KMS-11 (cell line): ENCODE data around the gene SAC3D1.
A peak's percentile ranks its signal among the peaks of the same experiment; 100 is the strongest.
"Not testable (repeated sequence)": the region's sequence is repeated elsewhere in the genome, so short reads cannot be mapped to it uniquely, and the experiment has no call there.

Experiments
- H2AFZ ChIP-seq: fragments of 200-600 bp; sonication (generic); 2 replicates; pipeline ENCODE4 v1.6.1; 2016; ENCODE audit warnings: antibody characterized with exemption, mixed run types, low read depth
- H3K27ac ChIP-seq: fragments of 200-600 bp; sonication (generic); 2 replicates; pipeline ENCODE4 v1.6.1; 2016; ENCODE audit warnings: mild to moderate bottlenecking, mixed run types
- H3K27me3 ChIP-seq: fragments of 200-600 bp; sonication (generic); 2 replicates; pipeline ENCODE4 v1.6.1; 2017; ENCODE audit warnings: mild to moderate bottlenecking, low read depth, mixed run types, moderate library complexity; ENCODE audit not compliant: insufficient read depth
- H3K36me3 ChIP-seq: fragments of 200-600 bp; sonication (generic); 2 replicates; pipeline ENCODE4 v1.6.1; 2017; ENCODE audit warnings: mild to moderate bottlenecking, mixed run types; ENCODE audit not compliant: insufficient read depth
- H3K4me1 ChIP-seq: fragments of 200-600 bp; sonication (generic); 2 replicates; pipeline ENCODE4 v1.6.1; 2016; ENCODE audit warnings: mild to moderate bottlenecking, low read depth, mixed run types; ENCODE audit not compliant: poor library complexity, severe bottlenecking
- H3K4me2 ChIP-seq: fragments of 200-600 bp; sonication (generic); 2 replicates; pipeline ENCODE4 v1.7.0; 2016; ENCODE audit warnings: mild to moderate bottlenecking, mixed run types
- H3K4me3 ChIP-seq: fragments of 200-600 bp; sonication (generic); IDR thresholded peaks from 2 replicates; pipeline ENCODE4 v1.6.1; 2017; ENCODE audit warnings: low read depth, low read length, mixed read lengths; ENCODE audit not compliant: insufficient read depth
- H3K79me2 ChIP-seq: fragments of 200-600 bp; sonication (generic); 2 replicates; pipeline ENCODE4 v1.6.1; 2016; ENCODE audit warnings: low read depth, mixed run types; ENCODE audit not compliant: insufficient read depth
- H3K9ac ChIP-seq: fragments of 200-600 bp; sonication (generic); 2 replicates; pipeline ENCODE4 v1.6.1; 2016; ENCODE audit warnings: mild to moderate bottlenecking, mixed run types
- H4K20me1 ChIP-seq: fragments of 200-600 bp; sonication (generic); 2 replicates; pipeline ENCODE4 v1.6.1; 2016; ENCODE audit warnings: mild to moderate bottlenecking, mixed run types; ENCODE audit not compliant: insufficient read depth
- TF ChIP-seq, protein P1 (sequence below): fragments of 200-600 bp; sonication (generic); conservative IDR thresholded peaks from 2 replicates; pipeline ENCODE4 v1.6.1; 2017; ENCODE audit warnings: low read depth, mild to moderate bottlenecking, antibody characterized with exemption, low read length, moderate library complexity, mixed read lengths

The SAC3D1 gene

DNA sequence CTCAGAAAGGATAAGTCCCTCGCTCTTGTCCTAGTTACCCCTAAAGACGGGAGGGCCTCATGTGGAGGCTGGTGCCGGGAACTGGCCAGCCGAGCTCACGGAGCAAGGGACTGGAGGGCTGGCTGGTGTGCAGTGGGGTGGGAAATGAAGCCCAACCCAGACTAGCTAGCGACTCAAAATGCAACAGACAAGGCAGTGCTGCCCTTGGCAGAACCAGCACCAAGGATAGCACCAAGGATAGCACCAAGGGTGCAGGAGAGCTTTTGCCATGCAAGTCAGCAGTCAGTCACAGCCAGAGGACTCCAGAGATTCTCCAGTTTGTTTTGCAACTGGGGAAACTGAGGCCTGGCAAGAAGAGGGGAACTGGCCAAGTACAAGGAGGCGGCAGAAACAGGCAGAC, 37.7 kb upstream of the SAC3D1 start:
- no peak overlapping the region for H3K27ac ChIP-seq
- H4K20me1 ChIP-seq, result no peaks in the 10 kb centered on the region
- H3K4me2 ChIP-seq, result no peak overlapping the region
- no peaks in the 10 kb centered on the region for H3K79me2 ChIP-seq
- H3K36me3 ChIP-seq, result no peaks in the 10 kb centered on the region
- no peak overlapping the region for H3K4me3 ChIP-seq
- H3K27me3 ChIP-seq, result peaks cover 3% of the 10 kb centered on the region; the same call in 1 of the 2 replicates
- no peak overlapping the region for H2AFZ ChIP-seq
- H3K4me1 ChIP-seq, result no peaks in the 10 kb centered on the region
- TF ChIP-seq, protein P1, sequence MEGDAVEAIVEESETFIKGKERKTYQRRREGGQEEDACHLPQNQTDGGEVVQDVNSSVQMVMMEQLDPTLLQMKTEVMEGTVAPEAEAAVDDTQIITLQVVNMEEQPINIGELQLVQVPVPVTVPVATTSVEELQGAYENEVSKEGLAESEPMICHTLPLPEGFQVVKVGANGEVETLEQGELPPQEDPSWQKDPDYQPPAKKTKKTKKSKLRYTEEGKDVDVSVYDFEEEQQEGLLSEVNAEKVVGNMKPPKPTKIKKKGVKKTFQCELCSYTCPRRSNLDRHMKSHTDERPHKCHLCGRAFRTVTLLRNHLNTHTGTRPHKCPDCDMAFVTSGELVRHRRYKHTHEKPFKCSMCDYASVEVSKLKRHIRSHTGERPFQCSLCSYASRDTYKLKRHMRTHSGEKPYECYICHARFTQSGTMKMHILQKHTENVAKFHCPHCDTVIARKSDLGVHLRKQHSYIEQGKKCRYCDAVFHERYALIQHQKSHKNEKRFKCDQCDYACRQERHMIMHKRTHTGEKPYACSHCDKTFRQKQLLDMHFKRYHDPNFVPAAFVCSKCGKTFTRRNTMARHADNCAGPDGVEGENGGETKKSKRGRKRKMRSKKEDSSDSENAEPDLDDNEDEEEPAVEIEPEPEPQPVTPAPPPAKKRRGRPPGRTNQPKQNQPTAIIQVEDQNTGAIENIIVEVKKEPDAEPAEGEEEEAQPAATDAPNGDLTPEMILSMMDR, result no peak
- H3K9ac ChIP-seq, result no peak overlapping the region

DNA sequence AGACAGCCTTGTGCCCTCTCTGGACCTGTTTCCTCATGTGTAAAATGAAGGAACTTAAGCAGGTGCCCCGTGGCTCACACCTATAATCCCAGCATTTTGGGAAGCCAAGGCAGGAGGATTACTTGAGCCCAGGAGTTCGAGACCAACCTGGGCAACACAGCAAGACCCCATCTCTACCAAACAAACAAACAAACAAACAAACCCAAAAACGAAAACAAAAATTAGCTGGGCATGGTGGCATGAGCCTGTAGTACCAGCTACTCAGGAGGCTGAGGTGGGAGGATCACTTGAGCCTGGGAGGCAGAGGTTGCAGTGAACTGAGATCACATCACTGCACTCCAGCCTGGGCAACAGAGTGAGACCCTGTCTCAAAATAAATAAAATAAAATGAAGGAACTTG, 37.0 kb upstream of the SAC3D1 start:
- H3K4me3 ChIP-seq, H2AFZ ChIP-seq, H3K9ac ChIP-seq, H4K20me1 ChIP-seq, H3K27me3 ChIP-seq, H3K79me2 ChIP-seq, H3K4me2 ChIP-seq, H3K36me3 ChIP-seq, H3K4me1 ChIP-seq, H3K27ac ChIP-seq: not testable (repeated sequence)

DNA sequence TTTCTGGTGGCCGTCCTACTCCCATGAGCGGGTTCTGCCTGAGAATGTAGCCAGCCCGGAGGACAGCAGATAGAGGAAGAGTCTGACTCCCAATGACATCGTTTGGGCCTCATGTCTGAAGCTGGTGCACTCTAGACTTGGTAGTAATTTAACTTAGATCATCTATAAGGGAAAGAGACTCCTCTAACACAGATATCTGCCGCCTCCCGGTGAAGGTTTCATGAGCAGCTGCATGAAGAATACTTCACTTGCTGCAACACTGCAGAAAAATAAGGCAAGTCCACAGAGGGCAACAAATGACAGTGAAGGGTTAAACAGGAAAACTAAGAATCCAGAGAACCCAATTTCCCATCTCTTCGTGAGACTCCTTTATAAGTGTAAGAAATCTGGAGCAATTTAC, 33.0 kb upstream of the SAC3D1 start:
- no peak overlapping the region for H3K27ac ChIP-seq

DNA sequence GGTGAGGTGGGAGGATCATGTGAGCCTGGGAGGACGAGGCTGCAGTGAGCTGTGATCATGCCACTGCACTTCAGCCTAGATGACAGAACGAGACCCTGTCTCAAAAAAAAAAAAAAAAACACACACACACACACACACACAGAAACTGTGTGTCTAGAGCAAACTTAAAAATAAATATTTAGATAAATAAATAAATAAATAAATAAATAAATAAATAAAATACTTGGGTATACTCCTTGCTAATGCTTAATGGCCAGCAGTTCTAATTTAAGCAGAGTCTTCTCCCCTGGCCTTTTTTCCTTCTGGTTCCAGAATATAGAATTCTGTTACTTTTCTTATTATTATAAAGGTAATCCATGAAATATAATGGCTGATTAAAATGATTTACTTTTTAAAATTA, 32.1 kb upstream of the SAC3D1 start:
- no peaks in the 10 kb centered on the region for H3K79me2 ChIP-seq
- H3K9ac ChIP-seq, result no peak overlapping the region
- no peaks in the 10 kb centered on the region; the same call in 1 of the 2 replicates for H3K27me3 ChIP-seq
- TF ChIP-seq, protein P1, result no peak
- H3K4me1 ChIP-seq, result peaks cover 4% of the 10 kb centered on the region
- no peak overlapping the region for H3K4me3 ChIP-seq
- no peak overlapping the region for H2AFZ ChIP-seq
- H3K27ac ChIP-seq, result no peak overlapping the region
- H3K36me3 ChIP-seq, result no peaks in the 10 kb centered on the region
- H4K20me1 ChIP-seq, result no peaks in the 10 kb centered on the region
- H3K4me2 ChIP-seq, result no peak overlapping the region

More for the DNA sequence above, 33.0 kb upstream of the SAC3D1 start:
- Histone ChIP-seq H3K79me2 (no peaks in the 10 kb centered on the region), H3K27me3 (no peaks in the 10 kb centered on the region; the same call in 1 of the 2 replicates), H3K4me2 (no peak overlapping the region), H3K36me3 (no peaks in the 10 kb centered on the region), H3K4me3 (no peak overlapping the region), H2AFZ (no peak overlapping the region), H4K20me1 (no peaks in the 10 kb centered on the region), H3K4me1 (peaks cover under 1% of the 10 kb centered on the region), H3K9ac (no peak overlapping the region)
- TF ChIP-seq, protein P1, result no peak

DNA sequence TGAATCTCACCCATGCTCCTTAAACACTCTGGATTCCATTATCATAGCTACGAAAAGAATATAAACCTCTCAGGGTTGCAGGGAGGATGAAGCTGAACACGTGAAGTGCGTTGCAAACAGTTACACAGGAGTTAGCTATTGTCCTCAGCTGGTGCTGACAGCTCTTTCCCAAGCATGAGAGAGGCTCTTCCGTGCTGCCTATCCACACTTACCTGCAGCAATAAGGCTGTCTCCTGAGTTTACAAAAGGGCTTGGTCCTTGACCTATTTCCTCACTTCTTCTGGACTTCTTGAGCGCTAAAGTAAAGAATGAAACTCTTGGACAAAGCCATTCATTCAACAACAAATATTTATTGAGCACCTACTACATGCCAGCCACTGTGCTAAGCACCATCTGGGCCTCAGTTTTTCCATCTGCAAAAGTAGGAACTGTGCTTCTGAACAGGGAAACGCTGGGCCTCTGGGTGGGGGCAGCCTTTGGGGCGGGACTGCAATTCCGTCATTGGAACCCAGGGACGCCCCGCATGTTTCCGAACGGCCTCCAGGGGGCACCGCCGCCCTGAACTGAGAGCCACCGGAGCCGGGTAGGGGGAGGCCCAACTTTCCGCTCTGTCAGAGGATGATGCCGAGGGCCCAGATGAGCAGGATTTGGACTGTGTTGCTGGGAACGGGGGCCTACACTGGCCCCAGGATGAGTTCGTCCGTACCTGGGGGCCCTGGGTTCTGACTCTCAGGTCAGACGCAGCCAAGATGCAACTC, 27.7 kb upstream of the SAC3D1 start:
- no peaks in the 10 kb centered on the region for H3K36me3 ChIP-seq
- peaks cover 15% of the 10 kb centered on the region for H3K4me1 ChIP-seq
- peaks cover 7% of the 10 kb centered on the region; the same call in 1 of the 2 replicates for H3K79me2 ChIP-seq
- H3K9ac ChIP-seq, result peak overlapping the region; percentile 90
- peak overlapping the region; percentile 89 for H2AFZ ChIP-seq
- H3K27ac ChIP-seq, result peak overlapping the region; percentile 95
- H3K4me3 ChIP-seq, result no peak overlapping the region
- H3K4me2 ChIP-seq, result peak overlapping the region; percentile 83
- H3K27me3 ChIP-seq, result no peaks in the 10 kb centered on the region
- no peaks in the 10 kb centered on the region for H4K20me1 ChIP-seq
- TF ChIP-seq, protein P1, result peak; percentile 59; the same call in 1 of the 2 replicates
